DMS79 (cell line): ENCODE results near the gene TMC1.
"Not testable (repeated sequence)": the region's sequence is repeated elsewhere in the genome, so short reads cannot be mapped to it uniquely, and the experiment has no call there.

ENCODE experiments used
- DNase-seq: peaks from one replicate; lab custom pipeline; 2025; lab: John Stamatoyannopoulos, UW

Gene TMC1

GRCh38 chr9:72526901-72527800 lies 5.7 kb downstream of the TMC1 start:
- no peak for DNase-seq

- DNase-seq = no peak
Measured at GRCh38 chr9:72527801-72528195, 6.4 kb downstream of the TMC1 start.

DNA sequence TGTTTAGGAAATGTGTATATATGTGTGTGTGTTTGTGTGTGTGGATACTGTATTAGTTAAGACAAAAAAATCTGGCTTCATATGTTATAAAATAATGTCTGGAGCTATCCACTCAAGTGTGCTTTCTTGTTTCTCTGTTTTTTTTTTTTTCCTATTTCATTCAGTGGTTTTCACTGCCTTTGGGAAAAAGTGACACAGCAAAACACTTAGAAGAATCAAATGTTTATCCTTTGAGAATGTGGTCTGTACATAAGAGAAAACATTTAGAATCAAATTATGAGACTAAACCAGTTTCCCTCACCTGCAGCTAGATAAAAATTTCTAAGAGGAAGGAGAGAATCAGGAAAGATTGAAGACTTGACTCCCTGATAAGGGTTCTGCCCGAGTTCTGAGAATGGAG lies 8.1 kb downstream of the TMC1 start:
- no peak for DNase-seq

- no peak for DNase-seq
Measured at GRCh38 chr9:72533322-72533721, 11.9 kb downstream of the TMC1 start.

- DNase-seq = no peak
Measured at GRCh38 chr9:72534931-72535330, 13.5 kb downstream of the TMC1 start.

DNA sequence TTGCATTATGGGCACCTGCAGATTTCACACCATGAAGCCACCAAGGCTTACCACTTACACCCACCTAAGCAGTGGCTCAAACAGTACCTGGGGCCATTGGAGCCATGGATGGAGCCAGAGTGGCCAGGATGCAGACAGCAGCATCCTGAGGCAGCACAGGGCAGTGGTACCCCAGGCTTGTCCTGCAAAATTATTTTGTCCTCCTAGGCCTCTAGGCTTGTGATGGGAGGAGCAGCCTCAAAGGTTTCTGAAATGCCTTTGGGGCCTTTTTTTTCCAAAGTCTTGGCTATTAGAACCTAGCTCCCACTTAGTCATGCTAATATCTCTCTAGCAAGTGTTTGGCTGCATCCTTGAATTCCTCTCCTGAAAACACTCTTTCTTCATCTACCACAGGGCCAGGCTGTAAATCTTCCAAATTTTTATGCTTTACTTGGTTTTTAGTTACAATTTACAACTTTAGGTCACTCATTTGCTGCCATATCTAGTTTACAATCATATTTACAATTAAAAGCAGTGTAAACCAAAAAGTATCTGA lies 15.7 kb downstream of the TMC1 start:
- no peak for DNase-seq

DNA sequence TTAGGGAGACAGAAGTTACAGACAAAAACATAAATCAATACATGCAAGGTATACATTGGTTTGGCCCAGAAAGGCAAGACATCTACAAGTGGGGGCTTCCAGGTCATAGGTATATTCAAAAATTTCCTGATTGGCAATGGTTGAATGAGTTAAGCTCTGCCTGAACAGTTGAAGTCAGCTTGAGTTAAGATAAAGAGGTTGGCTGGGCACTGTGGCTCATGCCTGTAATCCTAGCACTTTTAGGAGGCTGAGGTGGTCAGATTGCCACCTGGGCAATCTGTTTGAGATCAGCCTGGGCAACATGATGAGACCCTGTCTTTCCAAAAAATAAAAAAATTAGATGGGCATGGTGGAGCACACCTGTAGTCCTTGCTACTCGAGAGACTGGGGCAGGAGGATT lies 16.3 kb downstream of the TMC1 start:
- DNase-seq = no peak

DNA sequence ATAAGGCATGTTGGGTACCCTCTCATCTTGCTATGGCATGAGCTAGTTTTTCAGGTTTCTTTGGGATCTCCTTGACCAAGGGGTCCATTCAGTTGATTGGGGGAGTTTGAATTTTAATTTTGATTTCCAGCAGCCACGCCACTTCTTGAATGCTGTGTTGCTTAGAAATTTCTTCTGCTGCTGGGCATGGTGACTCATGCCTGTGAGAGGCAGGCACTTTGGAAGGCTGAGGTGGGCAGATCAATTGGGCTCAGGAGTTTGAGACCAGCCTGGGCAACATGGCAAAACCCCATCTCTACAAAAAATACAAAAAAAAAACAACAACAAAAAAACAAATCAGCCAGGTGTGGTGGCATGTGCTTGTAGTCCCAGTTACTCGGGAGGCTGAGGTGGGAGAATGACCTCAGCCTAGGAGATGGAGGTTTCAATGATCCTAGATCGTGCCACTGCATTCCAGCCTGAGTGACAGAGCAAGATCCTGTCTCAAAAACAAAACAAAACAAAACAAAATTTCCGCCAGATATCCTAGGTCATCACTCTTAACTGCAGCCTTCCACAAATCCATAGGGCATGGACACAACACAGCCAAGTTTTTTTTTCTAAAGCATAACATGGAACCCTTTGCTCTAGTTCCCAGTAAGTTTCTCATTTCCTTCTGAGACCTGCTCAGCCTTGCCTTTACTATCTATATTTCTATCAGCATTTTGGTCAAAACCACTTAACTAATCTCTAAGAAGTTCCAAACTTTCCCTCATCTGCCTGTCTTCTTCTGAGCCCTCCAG lies 17.7 kb downstream of the TMC1 start:
- DNase-seq = no peak

DNA sequence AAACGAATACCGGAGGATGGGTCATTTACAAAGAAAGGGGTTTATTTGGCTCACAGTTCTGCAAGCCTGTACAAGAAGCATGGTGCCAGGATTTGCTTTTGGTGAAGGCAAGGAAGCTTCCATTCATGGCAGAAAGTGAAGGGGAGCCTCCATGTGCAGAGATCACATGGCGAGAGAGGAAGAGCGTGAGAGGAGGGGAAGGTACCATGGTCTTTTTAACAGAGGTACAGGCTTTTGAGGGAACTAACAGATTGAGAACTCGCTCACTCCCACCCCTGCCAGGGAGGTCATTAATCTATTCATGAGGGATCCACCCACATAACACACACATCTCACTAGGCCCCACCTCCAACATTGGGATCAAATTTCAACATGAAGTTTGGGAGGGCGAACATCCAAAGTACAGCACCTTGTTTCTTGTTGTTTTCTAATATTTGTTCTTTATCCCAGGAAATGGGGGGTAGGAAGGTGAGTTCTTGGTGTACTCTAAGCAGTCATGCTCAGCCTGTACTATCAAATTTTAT lies 18.5 kb downstream of the TMC1 start:
- DNase-seq = no peak

GRCh38 chr9:72540348-72540873 lies 19.0 kb downstream of the TMC1 start:
- DNase-seq = no peak

DNA sequence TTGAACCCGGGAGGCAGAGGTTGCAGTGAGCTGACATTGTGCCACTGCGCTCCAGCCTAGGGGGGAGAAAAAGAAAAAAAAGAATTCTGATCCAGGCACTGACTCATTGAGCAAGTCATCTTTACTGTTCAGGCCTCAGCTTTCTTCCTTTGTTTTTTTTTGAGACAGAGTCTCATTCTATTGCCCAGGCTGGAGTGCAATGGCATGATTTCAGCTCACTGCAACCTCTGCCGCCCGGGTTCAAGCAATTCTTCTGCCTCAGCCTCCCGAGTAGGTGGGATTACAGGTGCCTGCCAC lies 21.1 kb downstream of the TMC1 start:
- DNase-seq = not testable (repeated sequence)

DNA sequence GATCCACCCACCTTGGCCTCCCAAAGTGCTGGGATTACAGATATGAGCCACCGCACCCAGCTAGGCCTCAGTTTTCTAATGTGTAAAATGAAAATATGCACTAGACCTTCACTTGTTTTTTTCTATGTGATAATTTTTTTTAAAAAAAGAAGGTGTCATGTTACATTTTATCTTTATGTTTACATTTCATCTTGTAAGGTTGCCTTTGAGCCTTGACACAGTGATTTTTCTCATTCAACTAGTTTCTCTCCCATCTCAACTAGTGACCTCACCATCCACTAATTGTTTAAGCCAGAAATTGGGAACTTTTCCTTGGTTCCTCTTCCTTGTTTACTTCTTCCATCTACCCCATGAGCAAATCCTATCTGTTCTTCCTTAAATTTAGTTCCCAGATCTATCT lies 21.5 kb downstream of the TMC1 start:
- DNase-seq = no peak

GRCh38 chr9:72551306-72551705 lies 29.9 kb downstream of the TMC1 start:
- DNase-seq = no peak

DNA sequence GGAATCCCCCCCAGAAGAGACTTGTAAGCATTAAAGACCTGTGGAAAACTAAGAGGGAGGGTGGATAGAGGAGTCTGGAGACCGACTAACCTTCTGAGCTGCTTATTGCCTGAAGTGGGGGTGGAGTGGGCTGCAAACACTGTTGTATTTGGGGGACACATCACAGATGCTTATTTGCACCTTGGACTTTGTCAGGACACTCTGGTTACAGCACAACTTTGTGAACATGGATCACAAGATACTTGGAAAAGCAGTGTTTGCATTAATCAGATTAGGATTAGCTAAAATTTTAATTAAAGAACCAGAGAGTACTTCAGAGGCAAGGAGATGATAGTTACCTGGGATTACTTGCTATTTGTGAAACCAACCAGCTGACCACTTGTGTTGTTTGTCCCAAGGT lies 30.9 kb downstream of the TMC1 start:
- DNase-seq = no peak

- no peak for DNase-seq
Measured at GRCh38 chr9:72554221-72554641, 32.8 kb downstream of the TMC1 start.

- DNase-seq = no peak
Measured at GRCh38 chr9:72557549-72557948, 36.1 kb downstream of the TMC1 start.

DNA sequence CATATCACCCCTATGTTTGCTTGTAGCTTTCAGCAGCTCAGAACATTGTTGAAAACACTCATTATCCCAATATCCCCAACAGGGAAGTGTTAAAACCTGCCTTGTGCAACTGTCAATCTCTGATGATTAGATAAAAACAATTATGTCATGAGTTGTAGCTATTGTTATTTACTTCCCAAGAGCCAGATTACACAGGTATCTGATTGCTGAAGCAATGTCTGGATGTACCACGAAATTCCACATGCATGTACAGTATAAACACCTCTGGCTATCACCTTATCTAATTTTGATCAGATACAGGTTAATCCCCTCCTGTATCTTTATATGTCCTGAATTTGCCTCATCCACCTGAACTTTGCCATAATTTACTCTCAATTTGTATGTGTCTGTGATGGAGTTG lies 38.7 kb downstream of the TMC1 start:
- no peak for DNase-seq

GRCh38 chr9:72563806-72564205 lies 42.4 kb downstream of the TMC1 start:
- DNase-seq = no peak

DNA sequence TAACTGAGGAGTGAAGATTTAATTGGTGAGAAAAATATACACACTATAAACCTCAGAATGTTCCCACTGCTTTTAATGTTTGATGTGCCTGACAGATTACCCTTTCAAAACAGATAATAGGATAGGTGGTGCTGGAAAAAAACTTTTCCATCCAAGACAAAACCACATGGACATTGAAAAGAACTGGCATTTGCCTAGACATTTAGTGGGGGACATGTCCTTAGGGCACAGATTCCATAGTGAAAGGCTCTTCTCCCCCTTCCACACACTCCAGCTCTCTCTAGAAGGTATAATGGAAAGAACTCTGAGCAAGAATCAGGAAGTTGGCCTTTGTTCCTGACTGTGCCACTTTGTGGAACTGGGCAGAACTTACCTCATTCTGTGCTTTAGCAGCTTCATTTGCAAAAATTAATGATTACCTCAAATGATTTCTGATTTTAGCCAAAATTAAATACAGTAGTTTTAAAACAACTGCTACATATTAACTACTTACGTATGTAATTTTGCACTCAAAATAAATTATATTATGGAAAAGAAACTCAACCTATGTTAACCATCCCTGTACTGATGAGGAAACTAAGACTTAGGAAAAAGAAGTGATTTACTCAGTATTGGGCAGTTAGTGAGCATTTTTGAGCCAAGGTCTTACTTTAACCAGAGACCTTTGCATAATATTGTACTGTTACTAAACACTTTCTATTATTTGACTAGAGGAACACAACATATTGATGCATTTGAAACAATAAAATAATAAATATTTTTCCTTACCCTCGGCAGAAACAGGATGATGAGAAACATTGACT lies 43.3 kb downstream of the TMC1 start:
- no peak for DNase-seq

DNA sequence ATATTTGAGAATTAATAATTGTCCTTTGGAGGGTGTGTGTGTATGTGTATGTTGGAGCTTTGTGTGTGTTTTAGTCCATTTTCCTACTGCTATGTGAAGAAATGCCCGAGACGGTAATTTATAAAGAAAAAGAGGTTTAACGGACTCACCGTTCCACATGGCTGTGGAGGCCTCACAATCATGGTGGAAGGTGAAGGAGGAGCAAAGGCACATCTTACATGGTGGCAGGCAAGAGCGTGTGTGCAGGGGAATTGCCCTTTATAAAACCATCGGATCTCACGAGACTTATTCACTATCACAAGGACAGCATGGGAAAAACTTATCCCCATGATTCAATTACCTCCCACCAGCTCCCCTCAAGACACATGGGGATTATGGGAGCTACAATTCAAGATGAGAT lies 44.1 kb downstream of the TMC1 start:
- DNase-seq = no peak

DNA sequence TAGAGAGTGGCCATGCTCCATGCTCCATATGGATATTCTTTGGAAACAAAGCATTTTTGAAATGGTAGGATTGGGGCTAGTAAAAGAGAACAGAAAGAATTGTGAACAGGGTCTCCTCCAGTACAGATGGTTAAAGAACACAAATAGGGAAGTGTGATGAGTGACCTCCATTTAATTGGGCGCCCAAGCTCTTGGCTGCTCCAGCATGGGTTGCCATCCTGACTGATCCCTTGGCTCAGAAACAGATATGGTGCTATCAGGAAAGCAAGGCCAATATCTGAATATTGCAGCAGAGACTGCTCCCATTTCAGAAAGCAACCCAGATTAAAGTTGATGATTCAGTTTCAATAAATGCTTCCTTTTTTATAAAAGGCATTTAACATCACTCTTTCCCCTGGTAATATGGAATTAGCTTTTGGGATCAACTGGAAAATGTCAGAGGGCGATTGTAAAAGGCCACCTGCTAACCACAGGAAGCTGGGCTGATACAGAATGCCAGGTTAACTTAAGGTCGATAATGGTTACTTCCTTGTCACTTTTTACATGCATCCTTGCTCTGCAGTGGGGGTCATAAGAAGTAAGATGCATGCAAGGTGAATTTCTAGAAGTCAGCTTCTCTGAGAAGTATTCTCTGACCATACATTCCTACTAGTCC lies 52.9 kb downstream of the TMC1 start:
- no peak for DNase-seq
